Body of pancreas (tissue), 4 donors: ENCODE measurements around the gene SDHAF2. TPM values are rescaled to one million over a fixed set of nuclear protein-coding genes. Genes with fewer than 3 reads are reported as not detected.

Experiments used
- ATAC-seq: fragments of 150-250 bp; one replicate; pipeline ENCODE4 v1.9.1; 2016
- DNase-seq, 4 donors: peaks; one replicate each; pipeline ENCODE4 v3.0.0-alpha.2; 2019
- H3K27ac ChIP-seq, 4 donors: fragments of 200-600 bp; sonication (generic); 1 replicate in 3 of 4; 2 replicates in 1 of 4; pipeline versions ENCODE4 v1.5.1 to v1.6.1; 2016 to 2019; ENCODE audit warnings: mild to moderate bottlenecking in 1 of 4, mixed read lengths in 1 of 4, moderate library complexity in 1 of 4
- H3K27me3 ChIP-seq, 2 donors: fragments of 200-600 bp; sonication (generic); one replicate each; pipeline ENCODE4 v1.6.0; 2016; ENCODE audit warnings: mild to moderate bottlenecking in 1 of 2
- H3K36me3 ChIP-seq, 2 donors: fragments of 200-600 bp; sonication (generic); replicated peaks in 1 of 2; 2 replicates each; pipeline ENCODE4 v1.5.1; 2016; ENCODE audit warnings: low read depth in 2 of 2; ENCODE audit not compliant: insufficient read depth in 1 of 2
- H3K4me1 ChIP-seq: fragments of 200-600 bp; sonication (generic); one replicate; pipeline ENCODE4 v1.6.0; 2016
- H3K4me3 ChIP-seq, 2 donors: fragments of 200-600 bp; sonication (generic); 1 replicate in 1 of 2; 2 replicates in 1 of 2; pipeline ENCODE4 v1.5.1; 2016 to 2019
- H3K9me3 ChIP-seq, 3 donors: fragments of 200-600 bp; sonication (generic); 1 replicate in 2 of 3; 2 replicates in 1 of 3; pipeline ENCODE4 v1.5.1; 2016
- POLR2A ChIP-seq, 3 donors: fragments of 450-650 bp; IDR thresholded peaks; one replicate each; pipeline ENCODE4 v1.6.1; 2016; ENCODE audit warnings: antibody characterized with exemption in 3 of 3, mild to moderate bottlenecking in 2 of 3
- WGBS, 2 donors: methylation state at CpG; one replicate each; pipeline ENCODE4 v1.1.5; 2017; 5-methylcytosine and 5-hydroxymethylcytosine counted together
- intact Hi-C: fragments of 100-400 bp; cut with DNase I; formaldehyde crosslinking; loops from one replicate; pipeline ENCODE4 v1.15.1; 2023
- total RNA-seq, 2 donors: library from RNA; depleted of rRNA; stranded (reverse); fragments of >200 nt; gene quantifications; one replicate each; pipeline ENCODE4 v1.1.0, GENCODE V29; 2016
- TF ChIP-seq, protein P1 (sequence below), 7 experiments: fragments of 450-650 bp in 4 of 7; fragments of 200-600 bp in 3 of 7; sonication (generic) in 3 of 7; IDR thresholded peaks; one replicate each; pipeline ENCODE4 v1.5.1; 2016 to 2019; ENCODE audit warnings: antibody characterized with exemption in 7 of 7

Gene SDHAF2
- total RNA-seq, 2 donors from 2014 or later = 25.2 to 28.0 TPM

DNA sequence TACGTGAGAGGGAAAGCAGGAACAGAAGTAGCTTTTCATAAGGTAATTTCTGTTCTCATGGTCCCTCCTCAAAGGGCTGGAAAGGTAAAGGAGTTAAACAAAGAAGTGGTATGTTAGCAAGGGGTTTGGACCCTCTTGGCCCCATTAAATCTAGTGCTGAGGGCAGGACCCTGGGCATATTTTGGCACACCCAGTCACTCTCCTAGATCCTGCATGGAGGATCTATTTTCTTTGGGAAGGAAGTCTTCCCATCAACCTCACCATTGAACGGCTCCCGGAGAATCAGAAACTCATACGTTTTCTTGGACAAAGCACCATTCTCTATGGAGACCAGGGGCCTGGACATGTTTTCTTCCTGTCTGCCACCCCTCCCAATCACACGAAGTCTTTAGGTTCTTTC is 25.8 kb upstream of the SDHAF2 start:
- intact Hi-C loops = no loop called here
- Histone ChIP-seq H3K36me3 (peaks cover 6 to 34% of the 10 kb centered on the region in 2 donors), H3K4me3 (no peak overlapping the region), H3K27me3 (no peaks in the 10 kb centered on the region), H3K9me3 (no peaks in the 10 kb centered on the region), H3K4me1 (peaks cover 5% of the 10 kb centered on the region), H3K27ac (no peak overlapping the region)
- no peak for ATAC-seq
- WGBS, 2 donors = 73 to 86% methylated on average over 5 of the region's 5 CpGs
- DNase-seq = no peak
- no peak for TF ChIP-seq POLR2A (IDR thresholded peaks at IDR 0.05)
- TF ChIP-seq, protein P1, sequence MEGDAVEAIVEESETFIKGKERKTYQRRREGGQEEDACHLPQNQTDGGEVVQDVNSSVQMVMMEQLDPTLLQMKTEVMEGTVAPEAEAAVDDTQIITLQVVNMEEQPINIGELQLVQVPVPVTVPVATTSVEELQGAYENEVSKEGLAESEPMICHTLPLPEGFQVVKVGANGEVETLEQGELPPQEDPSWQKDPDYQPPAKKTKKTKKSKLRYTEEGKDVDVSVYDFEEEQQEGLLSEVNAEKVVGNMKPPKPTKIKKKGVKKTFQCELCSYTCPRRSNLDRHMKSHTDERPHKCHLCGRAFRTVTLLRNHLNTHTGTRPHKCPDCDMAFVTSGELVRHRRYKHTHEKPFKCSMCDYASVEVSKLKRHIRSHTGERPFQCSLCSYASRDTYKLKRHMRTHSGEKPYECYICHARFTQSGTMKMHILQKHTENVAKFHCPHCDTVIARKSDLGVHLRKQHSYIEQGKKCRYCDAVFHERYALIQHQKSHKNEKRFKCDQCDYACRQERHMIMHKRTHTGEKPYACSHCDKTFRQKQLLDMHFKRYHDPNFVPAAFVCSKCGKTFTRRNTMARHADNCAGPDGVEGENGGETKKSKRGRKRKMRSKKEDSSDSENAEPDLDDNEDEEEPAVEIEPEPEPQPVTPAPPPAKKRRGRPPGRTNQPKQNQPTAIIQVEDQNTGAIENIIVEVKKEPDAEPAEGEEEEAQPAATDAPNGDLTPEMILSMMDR (IDR thresholded peaks at IDR 0.05) = no peak

DNA sequence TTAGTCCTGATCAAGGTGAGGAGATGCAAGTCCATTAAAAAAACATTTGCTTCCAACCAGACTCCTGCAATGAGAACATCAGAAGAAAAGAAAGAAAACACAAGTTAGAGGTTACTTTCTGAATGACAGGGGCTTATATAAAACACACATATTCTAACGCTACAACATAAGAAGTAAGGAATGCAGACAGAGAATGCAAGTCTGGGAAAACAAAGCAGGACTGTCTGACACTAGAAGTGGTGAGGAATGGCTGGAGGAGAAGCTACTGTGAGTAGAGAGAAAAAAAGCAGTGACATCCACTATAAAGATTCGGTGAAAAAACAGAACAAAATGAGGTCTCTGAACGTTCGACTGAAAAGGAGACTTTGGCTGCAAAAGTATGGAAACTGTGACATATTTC is 25.3 kb upstream of the SDHAF2 start:
- ATAC-seq (no peak), DNase-seq (no peak)
- H3K36me3 ChIP-seq = peaks cover 7 to 37% of the 10 kb centered on the region in 2 donors
- peaks cover 5% of the 10 kb centered on the region for H3K4me1 ChIP-seq
- no peaks in the 10 kb centered on the region for H3K9me3 ChIP-seq
- no peaks in the 10 kb centered on the region for H3K27me3 ChIP-seq
- intact Hi-C loops = no loop called here
- no peak overlapping the region for H3K27ac ChIP-seq
- no peak overlapping the region for H3K4me3 ChIP-seq
- WGBS, 2 donors = 83 to 87% methylated on average over 4 of the region's 4 CpGs
- no peak for TF ChIP-seq POLR2A (IDR thresholded peaks at IDR 0.05)
- TF ChIP-seq, protein P1 (IDR thresholded peaks at IDR 0.05) = no peak

DNA sequence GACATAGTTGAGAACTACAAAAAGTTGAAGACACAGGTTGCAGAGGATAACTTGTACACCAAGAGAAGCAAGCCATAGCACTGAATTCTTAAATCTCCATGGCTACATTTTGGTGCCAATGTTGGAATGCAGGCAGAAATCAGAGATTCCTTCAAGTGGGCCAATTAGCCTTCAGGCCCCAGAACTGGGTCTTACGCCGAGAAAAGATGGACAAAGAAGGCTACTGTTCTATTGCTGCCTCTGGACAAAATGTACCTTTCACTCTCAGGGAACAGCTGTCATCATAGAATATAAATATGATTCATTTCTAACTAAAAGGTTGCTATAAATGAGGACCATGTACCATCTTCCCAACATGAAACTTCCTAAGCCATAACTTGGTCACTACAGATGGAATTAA is 23.9 kb upstream of the SDHAF2 start:
- Histone ChIP-seq H3K27ac (no peak overlapping the region), H3K4me1 (peaks cover 5% of the 10 kb centered on the region), H3K4me3 (no peak overlapping the region), H3K27me3 (no peaks in the 10 kb centered on the region), H3K9me3 (no peaks in the 10 kb centered on the region), H3K36me3 (peaks cover 13 to 42% of the 10 kb centered on the region in 2 donors)
- no peak for TF ChIP-seq POLR2A (IDR thresholded peaks at IDR 0.05)
- TF ChIP-seq, protein P1 (IDR thresholded peaks at IDR 0.05) = no peak
- intact Hi-C loops = no loop called here
- WGBS, 2 donors = 88 to 92% methylated on average over 2 of the region's 2 CpGs
- ATAC-seq (no peak), DNase-seq (no peak)

DNA sequence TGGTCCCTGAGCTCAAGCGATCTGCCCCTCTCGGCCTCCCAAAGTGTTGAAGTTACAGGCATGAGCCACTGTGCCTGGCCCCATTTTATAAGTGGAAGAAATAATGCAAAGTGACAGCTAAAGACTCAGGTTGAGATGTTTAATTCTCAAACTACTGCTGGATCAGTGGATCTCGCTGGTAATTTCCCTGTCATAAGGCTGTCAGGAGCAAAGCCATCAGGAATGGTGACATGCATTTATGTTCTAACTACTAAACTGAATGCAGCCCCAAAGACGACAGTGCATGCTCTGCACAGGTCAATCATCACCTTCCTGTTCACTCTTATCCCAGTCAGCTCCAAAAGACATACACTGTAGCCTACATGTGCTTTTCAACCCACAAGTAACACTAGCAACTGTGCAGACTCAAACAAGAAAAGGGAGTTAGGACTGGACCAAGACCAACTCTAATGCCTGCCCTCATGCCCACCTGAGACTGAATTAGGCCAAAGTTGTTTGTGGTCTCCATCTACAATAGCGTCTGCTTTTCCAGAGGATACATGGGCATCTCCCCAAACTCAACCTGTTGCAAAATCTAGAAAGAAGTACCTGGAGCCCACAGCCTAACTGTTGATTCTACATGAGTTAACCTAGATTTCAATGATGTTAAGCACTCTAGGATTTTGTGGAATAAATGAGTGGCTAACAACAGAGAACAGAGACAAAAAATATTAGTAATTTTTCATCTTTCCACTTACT is 22.8 kb upstream of the SDHAF2 start:
- intact Hi-C loops = no loop called here
- peaks cover 5% of the 10 kb centered on the region for H3K4me1 ChIP-seq
- ATAC-seq = no peak
- H3K36me3 ChIP-seq = peaks cover 13 to 51% of the 10 kb centered on the region in 2 donors
- H3K4me3 ChIP-seq = no peak overlapping the region
- TF ChIP-seq POLR2A (IDR thresholded peaks at IDR 0.05) = no peak
- TF ChIP-seq, protein P1 (IDR thresholded peaks at IDR 0.05) = no peak
- 94 to 96% methylated on average over 5 of the region's 5 CpGs for WGBS, 2 donors
- DNase-seq = no peak
- H3K27ac ChIP-seq = no peak overlapping the region
- H3K9me3 ChIP-seq = no peaks in the 10 kb centered on the region
- no peaks in the 10 kb centered on the region for H3K27me3 ChIP-seq

DNA sequence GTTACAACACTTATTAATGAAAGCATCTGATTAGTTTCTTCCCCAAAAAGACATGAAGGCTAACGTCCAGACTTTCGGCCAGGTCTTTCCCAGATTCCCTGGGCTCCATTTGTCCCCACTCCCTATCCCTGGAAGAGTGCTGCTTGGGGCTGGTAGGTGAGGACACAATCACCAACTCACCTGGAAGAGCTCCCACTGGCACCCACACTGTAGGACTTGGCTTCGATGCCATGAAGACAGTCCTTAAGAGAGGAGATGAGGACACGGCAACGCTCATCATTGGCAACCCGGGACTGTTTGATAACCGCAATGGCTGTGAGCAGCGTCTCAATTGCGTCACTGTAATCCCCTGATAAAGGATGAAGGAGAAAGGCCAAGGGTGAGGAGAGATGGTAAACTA is 18.3 kb upstream of the SDHAF2 start:
- no peak for DNase-seq
- Histone ChIP-seq H3K4me3 (no peak overlapping the region), H3K27me3 (no peaks in the 10 kb centered on the region), H3K27ac (no peak overlapping the region), H3K4me1 (peaks cover 13% of the 10 kb centered on the region), H3K9me3 (no peaks in the 10 kb centered on the region), H3K36me3 (peaks cover 37 to 53% of the 10 kb centered on the region in 2 donors)
- intact Hi-C loops = no loop called here
- WGBS, 2 donors = 79 to 83% methylated on average over 6 to 9 of the region's 9 CpGs
- TF ChIP-seq, protein P1 (IDR thresholded peaks at IDR 0.05) = no peak
- no peak for TF ChIP-seq POLR2A (IDR thresholded peaks at IDR 0.05)
- no peak for ATAC-seq
